Fibroblast of skin of left quadriceps (primary cell): ENCODE measurements around the gene VWA3B.
"Not testable (repeated sequence)": the region's sequence is repeated elsewhere in the genome, so short reads cannot be mapped to it uniquely, and the experiment has no call there.

Experiments
- DNase-seq, 2 experiments: peaks; one replicate each; pipeline ENCODE4 v3.0.0-alpha.2; 2013; ENCODE audit warnings: low read depth in 2 of 2

Gene VWA3B

GRCh38 chr2:98088261-98088660 is 1.3 kb downstream of the VWA3B start:
- no peak for DNase-seq

DNA sequence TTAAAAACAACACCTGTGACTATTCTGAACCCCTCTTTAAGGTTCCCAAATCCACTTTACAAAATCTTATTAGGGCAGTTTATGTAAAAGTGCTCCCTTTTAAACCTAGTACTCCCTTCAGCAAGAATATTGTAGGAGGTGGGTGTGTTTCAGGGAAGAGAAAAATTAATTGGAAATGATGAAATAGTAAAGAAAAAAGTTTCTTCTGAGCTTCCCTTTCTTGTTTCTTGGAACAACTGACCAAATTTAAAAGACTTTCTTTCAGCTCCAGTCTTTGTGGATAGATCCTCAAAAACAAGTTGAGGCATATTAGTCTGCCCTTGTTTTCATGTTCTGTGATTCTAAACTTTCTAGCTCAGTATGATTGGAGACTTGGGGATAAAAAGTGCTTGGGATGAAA is 3.0 kb downstream of the VWA3B start:
- DNase-seq = no peak

DNA sequence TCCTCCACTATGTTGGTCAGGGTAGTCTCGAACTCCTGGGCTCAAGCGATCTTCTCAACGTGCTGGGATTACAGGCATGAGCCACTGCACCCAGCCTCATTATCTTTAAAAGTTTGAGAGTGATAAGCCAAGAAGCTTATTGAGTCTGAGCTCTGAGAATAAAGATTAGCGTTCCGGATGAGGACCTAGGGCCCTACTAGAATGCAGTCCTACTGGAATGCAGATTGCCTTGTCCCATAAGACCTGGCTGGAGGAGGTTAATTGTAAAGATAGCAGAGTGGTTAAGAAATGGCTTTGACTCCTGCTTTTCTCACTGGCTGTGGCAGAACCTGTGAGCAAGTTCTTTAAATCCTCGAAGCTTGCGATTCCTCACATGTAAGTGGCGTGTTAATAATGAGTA is 4.0 kb downstream of the VWA3B start:
- no peak for DNase-seq

GRCh38 chr2:98091738-98092137 is 4.8 kb downstream of the VWA3B start:
- no peak for DNase-seq

DNA sequence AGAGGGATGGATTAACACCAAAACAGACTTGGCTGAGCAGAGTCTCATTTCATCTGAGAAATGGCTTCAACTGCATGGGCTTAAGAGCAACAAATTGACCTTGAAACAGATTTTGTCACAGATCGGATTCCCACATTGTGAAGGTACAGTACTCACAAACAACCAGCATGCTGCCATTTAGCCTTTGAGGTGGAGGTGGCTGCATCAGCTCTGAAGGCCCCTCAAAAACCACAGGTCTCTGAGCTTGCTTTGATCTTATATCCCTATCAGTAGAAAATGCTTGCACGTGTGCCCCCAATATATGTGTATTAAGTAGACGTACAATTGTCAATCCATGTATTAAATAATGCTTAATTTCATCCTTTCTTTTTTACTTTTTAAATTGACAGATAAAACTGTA is 6.2 kb downstream of the VWA3B start:
- no peak for DNase-seq

DNA sequence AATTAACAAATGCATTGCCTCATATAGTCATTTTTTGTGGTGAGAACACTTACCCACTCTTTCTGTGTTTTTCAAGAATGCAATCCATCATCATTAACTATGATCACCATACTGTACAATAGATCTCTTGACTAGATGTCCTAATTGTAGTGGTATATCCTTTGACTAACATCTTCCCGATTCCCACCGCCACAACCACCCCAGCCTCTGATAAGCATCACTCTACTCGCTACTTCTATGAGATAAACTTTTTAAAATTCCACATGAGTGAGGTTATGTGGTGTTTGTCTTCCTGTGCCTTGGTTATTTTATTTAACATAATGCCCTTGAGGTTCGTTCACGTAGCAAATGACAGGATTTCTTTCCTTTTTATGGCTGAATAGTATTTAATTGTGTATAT is 6.6 kb downstream of the VWA3B start:
- no peak for DNase-seq

DNA sequence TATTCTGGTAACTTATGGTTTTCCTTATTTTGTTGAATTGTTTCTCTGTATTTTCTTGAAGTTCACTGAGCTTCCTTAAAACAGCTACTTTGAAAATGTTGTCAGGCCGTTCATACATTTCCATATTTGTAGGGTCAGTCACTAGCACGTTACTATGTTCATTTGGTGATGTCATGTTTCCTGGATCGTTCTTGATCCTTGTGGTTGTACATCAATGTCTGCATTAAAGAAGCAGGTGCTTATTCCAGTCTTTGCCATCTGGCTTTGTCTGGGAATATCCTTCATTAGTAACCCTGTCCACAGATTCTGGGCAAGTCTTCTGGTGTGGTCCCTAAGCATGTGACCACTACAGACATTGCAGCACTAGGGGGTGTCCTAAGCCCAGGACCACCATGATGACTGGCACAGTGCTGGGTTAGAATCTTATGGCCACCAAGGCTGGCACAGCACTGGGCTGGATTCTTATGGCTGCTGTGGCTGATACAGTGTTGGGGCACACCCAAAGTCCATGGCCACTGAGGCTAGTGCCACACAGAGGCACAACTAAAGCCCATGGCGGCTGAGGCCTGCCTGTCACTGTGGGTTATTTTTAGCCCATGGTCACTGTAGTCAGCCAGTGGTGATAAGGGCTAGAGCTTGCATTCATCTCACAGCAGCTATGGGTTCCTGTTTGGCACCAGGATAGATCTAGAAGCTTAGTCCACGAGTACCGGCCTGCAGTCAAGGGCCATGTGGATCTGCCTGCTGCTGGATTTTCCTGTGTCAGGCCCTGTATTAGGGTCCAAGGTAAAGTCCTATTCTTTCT is 13.2 kb downstream of the VWA3B start:
- DNase-seq = no peak

DNA sequence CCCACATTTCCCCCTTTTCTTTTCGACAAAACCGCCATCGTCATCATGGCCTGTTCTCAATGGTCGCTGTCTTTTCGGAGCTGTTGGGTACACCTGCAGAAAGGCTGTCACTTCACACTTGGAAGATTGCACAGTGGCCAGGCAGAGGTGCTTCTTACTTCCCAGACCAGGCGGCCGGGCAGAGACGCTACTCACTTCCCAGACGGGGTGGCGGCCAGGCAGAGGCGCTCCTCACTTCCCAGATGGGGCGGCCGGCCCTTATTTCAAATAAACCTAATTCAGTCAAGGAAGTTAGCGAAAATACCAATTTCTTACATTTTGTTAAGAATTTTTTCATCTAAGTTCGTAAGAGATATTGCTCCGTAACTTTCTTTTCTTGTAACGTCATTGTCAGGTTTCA is 15.3 kb downstream of the VWA3B start:
- not testable (repeated sequence) for DNase-seq

DNA sequence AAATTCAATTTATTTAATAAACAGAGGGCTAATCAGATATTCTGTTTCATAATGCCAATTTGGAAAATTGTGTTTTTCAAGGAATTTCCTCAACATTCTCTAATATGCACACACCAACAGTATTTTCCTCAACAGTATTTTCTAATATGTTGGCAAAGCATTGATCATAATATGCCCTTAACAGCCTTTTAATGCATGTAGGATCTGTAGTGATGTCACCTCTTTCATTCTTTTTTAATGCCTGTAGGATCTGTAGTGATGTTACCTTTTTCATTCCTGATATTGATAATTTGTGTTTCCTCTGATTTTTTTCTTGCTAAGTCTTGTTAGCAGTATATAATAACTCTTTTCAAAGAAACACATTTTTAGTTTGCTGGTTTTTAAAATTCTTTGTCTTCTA is 15.9 kb downstream of the VWA3B start:
- DNase-seq = no peak

- no peak for DNase-seq
Observed at GRCh38 chr2:98108110-98108509, 21.1 kb downstream of the VWA3B start.

DNA sequence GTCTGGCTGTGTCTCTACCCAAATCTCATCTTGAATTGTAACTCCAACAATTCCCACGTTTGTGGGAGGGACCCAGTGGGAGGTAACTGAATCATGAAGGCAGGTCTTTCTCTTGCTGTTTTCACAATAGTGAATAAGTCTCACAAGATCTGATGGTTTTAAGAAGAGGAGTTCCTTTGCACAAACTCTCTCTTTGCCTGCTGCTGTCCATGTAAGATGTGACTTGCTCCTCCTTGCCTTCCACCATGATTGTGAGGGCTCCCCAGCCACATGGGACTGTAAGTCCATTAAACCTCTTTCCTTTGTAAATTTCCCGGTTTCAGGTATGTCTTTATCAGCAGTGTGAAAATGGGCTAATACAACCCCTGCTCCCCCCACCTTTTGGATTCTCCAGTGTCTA is 23.8 kb downstream of the VWA3B start:
- DNase-seq = no peak

DNA sequence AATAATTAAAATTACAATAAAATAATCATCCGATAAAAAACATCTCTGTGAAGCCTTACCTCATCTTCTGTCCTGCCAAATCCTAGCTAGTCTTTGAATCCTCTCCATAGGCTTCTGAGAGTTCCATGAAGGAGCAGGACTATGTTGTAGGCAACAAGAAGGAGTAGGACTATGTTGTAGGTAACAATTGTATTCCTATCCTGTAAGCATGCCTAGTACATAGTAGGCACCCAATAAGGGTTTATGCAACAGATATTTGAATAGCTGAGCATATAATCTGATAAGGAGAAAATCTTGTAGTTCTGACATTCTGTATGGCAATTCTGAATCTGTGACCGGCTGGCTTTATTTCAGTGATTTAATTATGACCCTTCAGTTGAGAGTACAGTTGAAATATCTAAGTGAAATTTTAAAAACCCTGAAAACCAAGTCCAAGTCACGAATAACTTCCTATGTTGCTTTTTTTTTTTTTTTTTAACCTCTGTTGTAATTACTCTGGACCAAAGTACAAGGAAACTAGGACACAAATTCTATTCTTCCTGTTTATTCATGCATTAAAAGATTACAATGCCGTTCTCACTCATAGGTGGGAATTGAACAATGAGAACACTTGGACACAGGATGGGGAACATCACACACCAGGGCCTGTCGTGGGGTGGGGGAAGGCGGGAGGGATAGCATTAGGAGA is 27.8 kb downstream of the VWA3B start:
- no peak for DNase-seq

- DNase-seq = peak; percentile 24 to 37
Observed at GRCh38 chr2:98118161-98118560, 31.2 kb downstream of the VWA3B start.

DNA sequence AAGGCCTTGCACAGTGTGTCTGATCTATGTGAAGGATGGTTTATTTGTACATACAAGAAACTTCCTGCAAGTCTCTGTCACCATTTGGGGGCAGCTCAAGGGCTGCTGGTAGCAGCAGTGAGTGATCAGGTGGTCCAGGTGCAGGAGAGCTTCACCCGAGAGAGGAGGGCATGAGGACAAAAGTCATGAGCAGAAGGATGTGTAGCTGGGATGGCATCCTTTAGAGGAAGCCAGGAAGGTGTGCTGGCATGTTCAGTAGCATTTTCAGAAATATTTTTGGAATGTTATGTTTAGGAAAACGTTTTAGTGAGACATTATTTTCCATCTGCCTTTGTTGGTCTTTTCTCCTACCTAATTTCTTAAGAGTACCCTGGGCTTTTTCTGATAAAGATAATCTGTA is 31.9 kb downstream of the VWA3B start:
- no peak for DNase-seq

GRCh38 chr2:98121149-98121548 is 34.2 kb downstream of the VWA3B start:
- DNase-seq = no peak

DNA sequence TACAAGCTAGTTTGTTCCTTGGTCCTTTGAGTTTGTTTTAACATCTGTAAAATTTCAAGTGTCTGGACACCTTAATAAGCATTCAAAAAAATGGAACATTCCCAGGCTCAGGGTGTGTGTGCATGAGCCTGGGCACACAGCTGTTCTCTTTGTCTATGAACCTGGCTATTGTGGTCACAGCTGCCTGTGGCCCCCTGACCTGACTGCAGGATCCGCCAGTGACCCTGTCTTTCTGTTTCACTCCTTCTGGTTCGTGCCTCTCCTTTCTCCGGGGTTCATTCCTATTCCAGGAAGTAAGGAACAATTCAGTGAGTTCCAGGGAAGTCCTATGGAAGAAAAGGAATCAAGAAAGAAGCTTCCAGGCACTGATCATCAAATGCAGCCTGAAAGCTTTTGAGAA is 35.6 kb downstream of the VWA3B start:
- DNase-seq = no peak

GRCh38 chr2:98123286-98123685 is 36.3 kb downstream of the VWA3B start:
- DNase-seq = no peak

- no peak for DNase-seq
Observed at GRCh38 chr2:98126061-98126460, 39.1 kb downstream of the VWA3B start.

- DNase-seq = no peak
Observed at GRCh38 chr2:98127229-98127989, 40.4 kb downstream of the VWA3B start.

GRCh38 chr2:98128556-98129109 is 41.7 kb downstream of the VWA3B start:
- no peak for DNase-seq

GRCh38 chr2:98130073-98130472 is 43.1 kb downstream of the VWA3B start:
- DNase-seq = not testable (repeated sequence)
